Lower leg skin (tissue), 4 donors: ENCODE measurements around the gene TXN. TPM values are rescaled to one million over a fixed set of nuclear protein-coding genes. Genes with fewer than 3 reads are reported as not detected.

Experiments used
- DNase-seq, 2 donors: peaks; one replicate each; pipeline ENCODE4 v3.0.0-alpha.2; 2019; ENCODE audit warnings: low spot score in 2 of 2
- H3K4me3 ChIP-seq: fragments of 200-600 bp; sonication (generic); 2 replicates; pipeline ENCODE4 v1.5.1; 2017; ENCODE audit warnings: mild to moderate bottlenecking, low read depth; ENCODE audit not compliant: poor library complexity, severe bottlenecking
- POLR2A ChIP-seq, 2 donors: fragments of 450-650 bp; IDR thresholded peaks; one replicate each; pipeline ENCODE4 v1.6.1; 2016 to 2017; ENCODE audit warnings: antibody characterized with exemption in 2 of 2, mild to moderate bottlenecking in 1 of 2, moderate library complexity in 1 of 2
- WGBS, 2 donors: methylation state at CpG; one replicate each; pipeline ENCODE4 v1.1.5; 2018; 5-methylcytosine and 5-hydroxymethylcytosine counted together
- intact Hi-C: fragments of 100-400 bp; cut with DNase I; formaldehyde crosslinking; loops from one replicate; pipeline ENCODE4 v1.15.0; 2023; ENCODE audit warnings: low total_unique reads
- total RNA-seq, 4 donors: library from RNA; depleted of rRNA; stranded (reverse); fragments of >200 nt; gene quantifications; one replicate each; pipeline ENCODE4 v1.1.0, GENCODE V29; 2016
- TF ChIP-seq, protein P1 (sequence below), 3 donors: fragments of 450-650 bp; IDR thresholded peaks; one replicate each; pipeline ENCODE4 v1.5.1; 2016; ENCODE audit warnings: antibody characterized with exemption in 3 of 3, mild to moderate bottlenecking in 3 of 3, moderate library complexity in 2 of 3

Gene TXN
- total RNA-seq, 4 donors from 2014 or later = 122 to 170 (median 130) TPM

DNA sequence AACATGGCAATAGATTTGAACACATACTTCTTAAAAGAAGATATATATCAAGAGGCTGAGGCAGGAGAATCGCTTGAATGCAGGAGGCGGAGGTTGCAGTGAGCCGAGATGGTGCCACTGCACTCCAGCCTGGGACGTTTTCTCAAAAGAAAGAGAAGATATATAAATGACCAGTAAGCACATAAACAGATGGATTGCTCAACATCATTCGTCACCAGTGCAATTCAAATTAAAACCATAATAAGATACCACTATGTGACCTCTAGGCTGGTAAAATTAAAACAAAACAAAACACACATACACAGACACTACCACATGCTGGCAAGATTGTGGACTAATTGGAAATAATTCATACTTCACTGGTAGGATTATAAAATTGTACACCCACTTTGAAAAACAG, 5.3 kb upstream of the TXN start:
- WGBS, 2 donors = 62 to 67% methylated on average over 5 of the region's 5 CpGs
- no peak overlapping the region for H3K4me3 ChIP-seq
- intact Hi-C loops = no loop called here
- TF ChIP-seq POLR2A (IDR thresholded peaks at IDR 0.05) = no peak
- TF ChIP-seq, protein P1, sequence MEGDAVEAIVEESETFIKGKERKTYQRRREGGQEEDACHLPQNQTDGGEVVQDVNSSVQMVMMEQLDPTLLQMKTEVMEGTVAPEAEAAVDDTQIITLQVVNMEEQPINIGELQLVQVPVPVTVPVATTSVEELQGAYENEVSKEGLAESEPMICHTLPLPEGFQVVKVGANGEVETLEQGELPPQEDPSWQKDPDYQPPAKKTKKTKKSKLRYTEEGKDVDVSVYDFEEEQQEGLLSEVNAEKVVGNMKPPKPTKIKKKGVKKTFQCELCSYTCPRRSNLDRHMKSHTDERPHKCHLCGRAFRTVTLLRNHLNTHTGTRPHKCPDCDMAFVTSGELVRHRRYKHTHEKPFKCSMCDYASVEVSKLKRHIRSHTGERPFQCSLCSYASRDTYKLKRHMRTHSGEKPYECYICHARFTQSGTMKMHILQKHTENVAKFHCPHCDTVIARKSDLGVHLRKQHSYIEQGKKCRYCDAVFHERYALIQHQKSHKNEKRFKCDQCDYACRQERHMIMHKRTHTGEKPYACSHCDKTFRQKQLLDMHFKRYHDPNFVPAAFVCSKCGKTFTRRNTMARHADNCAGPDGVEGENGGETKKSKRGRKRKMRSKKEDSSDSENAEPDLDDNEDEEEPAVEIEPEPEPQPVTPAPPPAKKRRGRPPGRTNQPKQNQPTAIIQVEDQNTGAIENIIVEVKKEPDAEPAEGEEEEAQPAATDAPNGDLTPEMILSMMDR (IDR thresholded peaks at IDR 0.05) = no peak
- no peak for DNase-seq

- intact Hi-C loops = no loop called here
- TF ChIP-seq, protein P1 (IDR thresholded peaks at IDR 0.05) = no peak
- no peak for TF ChIP-seq POLR2A (IDR thresholded peaks at IDR 0.05)
- H3K4me3 ChIP-seq = no peak overlapping the region
- 27 to 36% methylated on average over 4 of the region's 4 CpGs for WGBS, 2 donors
- no peak for DNase-seq
Observed at GRCh38 chr9:110260911-110261310, 4.6 kb upstream of the TXN start.

DNA sequence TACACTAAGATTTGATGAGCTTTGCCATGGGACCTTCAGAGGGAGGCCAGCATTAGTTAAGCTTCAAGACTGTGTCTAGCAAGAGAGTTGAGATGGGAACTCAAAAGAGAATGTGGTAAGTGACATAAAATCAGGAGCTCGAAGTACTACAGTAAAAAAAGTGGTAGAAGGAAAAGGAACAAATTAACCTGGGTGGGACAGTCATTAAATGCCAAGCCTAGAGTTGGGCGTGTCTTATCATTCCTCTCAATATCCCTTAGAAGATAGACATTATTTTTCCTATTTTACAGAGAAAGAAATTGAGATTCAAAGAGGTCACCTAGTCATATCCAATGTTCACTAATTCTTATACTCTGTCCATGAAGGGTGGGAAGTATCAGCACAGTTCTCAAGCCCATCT, 3.3 kb upstream of the TXN start:
- intact Hi-C loops = loop anchor here (10.0 kb wide), 1 partner anchor 95 kb away; no protein-coding TSS in a partner anchor
- H3K4me3 ChIP-seq = no peak overlapping the region
- WGBS, 2 donors = 65 to 79% methylated on average over 2 of the region's 2 CpGs
- DNase-seq = no peak
- TF ChIP-seq, protein P1 (IDR thresholded peaks at IDR 0.05) = no peak
- TF ChIP-seq POLR2A (IDR thresholded peaks at IDR 0.05) = no peak

DNA sequence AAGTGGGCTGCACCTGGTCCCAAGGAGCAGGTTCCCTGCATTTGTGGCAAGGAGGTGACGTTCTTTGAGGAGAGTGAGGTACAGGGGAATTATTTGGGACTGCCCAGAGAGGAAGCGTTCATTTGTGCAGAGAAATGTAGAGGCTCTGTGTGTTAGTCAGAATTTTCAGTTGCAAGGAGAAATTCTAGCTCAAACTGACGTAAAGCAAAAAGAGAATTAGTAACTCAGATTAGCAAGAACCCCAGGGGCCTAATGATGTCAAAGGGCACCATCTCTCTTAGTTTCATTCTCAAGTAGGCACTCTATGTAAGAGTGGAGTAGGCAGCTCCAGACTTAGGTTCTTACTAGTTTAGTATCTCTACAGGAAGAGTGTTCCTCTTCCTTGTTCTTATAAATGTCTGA, 2.4 kb upstream of the TXN start:
- TF ChIP-seq, protein P1 (IDR thresholded peaks at IDR 0.05) = no peak
- no peak for TF ChIP-seq POLR2A (IDR thresholded peaks at IDR 0.05)
- intact Hi-C loops = loop anchor here (10.0 kb wide), 1 partner anchor 96 kb away; no protein-coding TSS in a partner anchor
- no peak for DNase-seq
- H3K4me3 ChIP-seq = no peak overlapping the region
- 88 to 92% methylated on average over 3 of the region's 3 CpGs for WGBS, 2 donors

GRCh38 chr9:110257956-110258355, 1.6 kb upstream of the TXN start:
- no peak for DNase-seq
- TF ChIP-seq, protein P1 (IDR thresholded peaks at IDR 0.05) = no peak
- no peak for TF ChIP-seq POLR2A (IDR thresholded peaks at IDR 0.05)
- intact Hi-C loops = loop anchor here (10.0 kb wide), 1 partner anchor 97 kb away; no protein-coding TSS in a partner anchor
- no peak overlapping the region for H3K4me3 ChIP-seq
- WGBS, 2 donors = 100% methylated on average over 1 of the region's 1 CpG
